Smooth muscle cell (in vitro differentiated cells): ENCODE data around the gene CHURC1. TPM values are rescaled to one million over a fixed set of nuclear protein-coding genes. Genes with fewer than 3 reads are reported as not detected.

ENCODE experiments used
- DNase-seq: peaks from one replicate; lab custom pipeline; 2025; ENCODE audit not compliant: unreplicated experiment; lab: John Stamatoyannopoulos, UW
- H2AFZ ChIP-seq: fragments of 200-600 bp; sonication (generic); 2 replicates; pipeline ENCODE4 v1.6.0; 2016; ENCODE audit warnings: antibody characterized with exemption, low read depth, mild to moderate bottlenecking
- H3F3A ChIP-seq: fragments of 200-600 bp; sonication (generic); 2 replicates; pipeline ENCODE4 v1.6.0; 2017; ENCODE audit warnings: antibody characterized with exemption, low read depth
- H3K27ac ChIP-seq: fragments of 200-600 bp; sonication (generic); 2 replicates; pipeline ENCODE4 v1.5.1; 2016; ENCODE audit warnings: low read depth, mild to moderate bottlenecking
- H3K27me3 ChIP-seq: fragments of 200-600 bp; sonication (generic); 2 replicates; pipeline ENCODE4 v1.6.1; 2016; ENCODE audit warnings: low read depth, mild to moderate bottlenecking
- H3K36me3 ChIP-seq: fragments of 200-600 bp; sonication (generic); 2 replicates; pipeline ENCODE4 v1.5.1; 2016; ENCODE audit warnings: low read depth
- H3K4me1 ChIP-seq: fragments of 200-600 bp; sonication (generic); 2 replicates; pipeline ENCODE4 v1.5.1; 2016; ENCODE audit warnings: low read depth
- H3K4me2 ChIP-seq: fragments of 200-600 bp; sonication (generic); 2 replicates; pipeline ENCODE4 v1.6.0; 2016; ENCODE audit warnings: mild to moderate bottlenecking
- H3K4me3 ChIP-seq: fragments of 200-600 bp; sonication (generic); 2 replicates; pipeline ENCODE4 v1.5.1; 2016; ENCODE audit warnings: mild to moderate bottlenecking
- H3K79me2 ChIP-seq: fragments of 200-600 bp; sonication (generic); 2 replicates; pipeline ENCODE4 v1.6.0; 2016; ENCODE audit warnings: low read depth, mild to moderate bottlenecking
- H3K9ac ChIP-seq: fragments of 200-600 bp; sonication (generic); 2 replicates; pipeline ENCODE4 v1.6.0; 2016; ENCODE audit warnings: low read depth
- H3K9me3 ChIP-seq: fragments of 200-600 bp; sonication (generic); replicated peaks from 2 replicates; pipeline ENCODE4 v1.5.1; 2016; ENCODE audit warnings: low read depth
- H4K20me1 ChIP-seq: fragments of 200-600 bp; sonication (generic); 2 replicates; pipeline ENCODE4 v1.6.0; 2016; ENCODE audit warnings: low read depth
- WGBS: methylation state at CpG from one replicate; pipeline ENCODE4 v1.1.7; 2016; ENCODE audit warnings: low lambda C conversion rate; 5-methylcytosine and 5-hydroxymethylcytosine counted together
- polyA plus RNA-seq: library from polyadenylated mRNA; unstranded; fragments of >200 nt; fragmentation: Nextera tagmentation; extraction: Ambion mirVana; gene quantifications from 2 replicates; pipeline ENCODE4 v1.2.1, GENCODE V29; 2016
- total RNA-seq: library from RNA; depleted of rRNA; stranded (reverse); fragments of >200 nt; gene quantifications from 2 replicates; pipeline ENCODE4 v1.2.3, GENCODE V29; 2014
- TF ChIP-seq, protein P1 (sequence below): fragments of 200-600 bp; sonication (generic); IDR thresholded peaks from 2 replicates; pipeline ENCODE4 v1.5.1; 2017; ENCODE audit warnings: borderline replicate concordance, mild to moderate bottlenecking, antibody characterized with exemption; ENCODE audit not compliant: insufficient read depth, poor library complexity, severe bottlenecking

The CHURC1 gene
- total and polyA plus RNA-seq, 2 experiments from 2014 or later, result 48.8 to 102 TPM

DNA sequence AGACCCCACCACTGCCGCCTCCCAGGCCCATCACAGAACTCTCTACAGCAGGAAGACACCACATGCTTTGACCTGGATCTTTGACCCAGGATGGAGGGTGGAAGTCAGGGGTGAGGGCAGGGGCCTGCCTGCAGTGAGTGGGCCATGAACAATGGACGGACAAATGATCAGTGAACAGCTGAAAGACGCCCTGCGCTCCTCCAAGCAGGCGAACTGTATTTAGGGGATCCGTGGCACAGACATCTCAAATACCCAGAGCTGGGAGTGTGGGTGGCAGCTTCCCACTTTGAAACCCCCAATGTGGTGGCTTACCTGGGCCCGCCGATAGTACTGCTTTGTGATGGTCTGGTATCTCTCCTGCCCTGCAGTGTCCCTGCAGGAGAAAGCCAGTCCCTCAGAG is 37.0 kb downstream of the CHURC1 start:
- no peaks in the 10 kb centered on the region for H3K9me3 ChIP-seq
- H3K9ac ChIP-seq, result no peak overlapping the region

DNA sequence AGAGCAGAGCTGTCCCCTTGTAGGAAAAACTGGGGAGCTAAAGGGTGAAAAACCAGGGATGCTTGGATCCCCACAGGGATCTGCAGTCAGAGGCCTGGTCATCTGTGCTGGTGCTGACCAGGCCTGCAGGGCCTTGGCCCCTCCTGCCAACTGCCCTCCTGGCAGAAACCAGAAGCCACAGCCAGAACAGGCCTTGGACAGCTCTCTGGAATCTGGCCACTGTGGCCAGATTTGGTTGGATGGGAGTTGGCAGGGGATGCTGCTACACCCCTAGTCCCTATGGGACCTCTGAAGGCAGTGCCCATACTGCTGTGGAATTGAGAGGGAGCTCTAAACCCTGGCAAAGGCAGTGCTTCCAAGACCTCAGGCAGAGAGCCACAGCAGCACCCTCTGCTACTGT is 37.5 kb downstream of the CHURC1 start:
- Histone ChIP-seq H3K27me3 (no peaks in the 10 kb centered on the region), H3F3A (no peaks in the 10 kb centered on the region), H3K79me2 (no peaks in the 10 kb centered on the region), H3K9ac (no peak overlapping the region), H2AFZ (no peak overlapping the region), H4K20me1 (peaks cover 9% of the 10 kb centered on the region), H3K36me3 (no peaks in the 10 kb centered on the region), H3K9me3 (no peaks in the 10 kb centered on the region), H3K4me1 (no peaks in the 10 kb centered on the region), H3K4me2 (no peak overlapping the region), H3K27ac (no peak overlapping the region), H3K4me3 (no peak overlapping the region)
- no peak for DNase-seq
- TF ChIP-seq, protein P1, sequence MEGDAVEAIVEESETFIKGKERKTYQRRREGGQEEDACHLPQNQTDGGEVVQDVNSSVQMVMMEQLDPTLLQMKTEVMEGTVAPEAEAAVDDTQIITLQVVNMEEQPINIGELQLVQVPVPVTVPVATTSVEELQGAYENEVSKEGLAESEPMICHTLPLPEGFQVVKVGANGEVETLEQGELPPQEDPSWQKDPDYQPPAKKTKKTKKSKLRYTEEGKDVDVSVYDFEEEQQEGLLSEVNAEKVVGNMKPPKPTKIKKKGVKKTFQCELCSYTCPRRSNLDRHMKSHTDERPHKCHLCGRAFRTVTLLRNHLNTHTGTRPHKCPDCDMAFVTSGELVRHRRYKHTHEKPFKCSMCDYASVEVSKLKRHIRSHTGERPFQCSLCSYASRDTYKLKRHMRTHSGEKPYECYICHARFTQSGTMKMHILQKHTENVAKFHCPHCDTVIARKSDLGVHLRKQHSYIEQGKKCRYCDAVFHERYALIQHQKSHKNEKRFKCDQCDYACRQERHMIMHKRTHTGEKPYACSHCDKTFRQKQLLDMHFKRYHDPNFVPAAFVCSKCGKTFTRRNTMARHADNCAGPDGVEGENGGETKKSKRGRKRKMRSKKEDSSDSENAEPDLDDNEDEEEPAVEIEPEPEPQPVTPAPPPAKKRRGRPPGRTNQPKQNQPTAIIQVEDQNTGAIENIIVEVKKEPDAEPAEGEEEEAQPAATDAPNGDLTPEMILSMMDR, result no peak

More for the DNA sequence above, 37.0 kb downstream of the CHURC1 start:
- H3F3A ChIP-seq, result no peaks in the 10 kb centered on the region
- no peaks in the 10 kb centered on the region for H3K79me2 ChIP-seq
- TF ChIP-seq, protein P1, result no peak
- H3K27ac ChIP-seq, result no peak overlapping the region
- no peaks in the 10 kb centered on the region for H3K27me3 ChIP-seq
- 97% methylated on average over 8 of the region's 8 CpGs for WGBS
- no peak for DNase-seq
- no peak overlapping the region for H2AFZ ChIP-seq
- no peaks in the 10 kb centered on the region for H3K36me3 ChIP-seq
- no peak overlapping the region for H3K4me2 ChIP-seq
- H3K4me3 ChIP-seq, result no peak overlapping the region
- H4K20me1 ChIP-seq, result peaks cover 9% of the 10 kb centered on the region
- H3K4me1 ChIP-seq, result no peaks in the 10 kb centered on the region

DNA sequence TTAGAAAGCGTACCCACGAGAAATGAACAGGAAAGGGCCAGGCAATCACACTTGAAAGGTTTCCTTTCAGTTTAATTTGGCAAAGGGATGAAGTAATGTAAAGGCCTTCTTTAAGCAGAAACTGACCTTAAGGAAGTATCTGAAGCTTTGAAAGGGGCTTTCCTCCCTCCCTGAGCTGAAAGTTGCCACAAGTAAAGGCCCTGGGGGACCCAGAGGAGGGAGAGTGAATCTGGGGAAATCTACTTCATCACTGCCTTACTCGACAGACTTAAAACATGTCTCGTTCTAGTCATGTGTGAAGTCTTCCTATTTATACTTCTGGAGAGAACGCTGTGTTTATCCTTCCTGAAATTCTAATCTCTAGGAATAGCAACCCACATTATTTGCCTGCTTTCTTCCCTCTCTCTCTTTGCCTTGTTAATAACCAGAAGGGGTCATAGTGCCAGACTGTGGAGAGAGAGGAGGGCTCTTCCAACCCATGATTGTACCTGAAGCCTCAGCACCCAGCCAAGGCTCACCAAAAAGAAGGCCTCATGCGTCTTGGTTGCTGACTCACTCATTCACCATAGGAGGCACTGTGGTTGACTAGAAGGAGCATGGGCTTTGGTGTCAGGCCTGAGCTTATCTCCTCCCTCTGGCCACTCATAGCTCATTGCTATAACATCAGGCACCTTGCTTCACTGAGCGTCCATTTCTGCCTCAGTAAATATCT is 38.5 kb downstream of the CHURC1 start:
- TF ChIP-seq, protein P1, result no peak
- peaks cover 8% of the 10 kb centered on the region for H4K20me1 ChIP-seq
- no peaks in the 10 kb centered on the region for H3K79me2 ChIP-seq
- no peaks in the 10 kb centered on the region for H3K27me3 ChIP-seq
- H3K27ac ChIP-seq, result no peak overlapping the region
- no peak overlapping the region for H3K4me3 ChIP-seq
- H3K4me2 ChIP-seq, result no peak overlapping the region
- no peaks in the 10 kb centered on the region for H3K36me3 ChIP-seq
- DNase-seq, result no peak
- no peaks in the 10 kb centered on the region for H3K4me1 ChIP-seq
- H3K9me3 ChIP-seq, result no peaks in the 10 kb centered on the region
- H2AFZ ChIP-seq, result no peak overlapping the region
- WGBS, result 86% methylated on average over 7 of the region's 7 CpGs
- no peaks in the 10 kb centered on the region for H3F3A ChIP-seq
- H3K9ac ChIP-seq, result no peak overlapping the region

DNA sequence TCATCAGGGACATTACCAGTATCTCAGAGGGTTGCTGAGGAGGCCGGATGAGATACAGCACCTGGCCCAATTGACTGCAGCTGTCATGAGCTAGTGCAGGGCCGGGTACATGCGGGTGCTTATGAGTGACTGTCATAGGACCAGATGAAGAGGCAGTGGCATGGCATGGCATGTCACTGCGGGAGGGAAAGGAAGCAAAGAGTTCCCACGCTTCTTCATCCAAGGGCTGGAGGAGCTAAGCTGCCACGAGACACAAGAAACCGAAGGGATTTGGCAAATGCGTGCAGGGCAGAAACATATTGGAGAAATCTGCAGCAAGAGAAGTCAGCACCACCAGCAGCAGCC is 39.0 kb downstream of the CHURC1 start:
- Histone ChIP-seq H2AFZ (no peak overlapping the region), H3K4me1 (no peaks in the 10 kb centered on the region), H3K27me3 (no peaks in the 10 kb centered on the region), H3K9me3 (no peaks in the 10 kb centered on the region), H3K36me3 (no peaks in the 10 kb centered on the region), H3K4me3 (no peak overlapping the region), H3K79me2 (no peaks in the 10 kb centered on the region), H4K20me1 (peaks cover 8% of the 10 kb centered on the region), H3F3A (no peaks in the 10 kb centered on the region), H3K27ac (no peak overlapping the region), H3K9ac (no peak overlapping the region), H3K4me2 (no peak overlapping the region)
- WGBS, result 95% methylated on average over 8 of the region's 8 CpGs
- DNase-seq, result no peak
- TF ChIP-seq, protein P1, result no peak
